ENCODE measurements around the gene HMGN4.

HMGN4 gene

DNA sequence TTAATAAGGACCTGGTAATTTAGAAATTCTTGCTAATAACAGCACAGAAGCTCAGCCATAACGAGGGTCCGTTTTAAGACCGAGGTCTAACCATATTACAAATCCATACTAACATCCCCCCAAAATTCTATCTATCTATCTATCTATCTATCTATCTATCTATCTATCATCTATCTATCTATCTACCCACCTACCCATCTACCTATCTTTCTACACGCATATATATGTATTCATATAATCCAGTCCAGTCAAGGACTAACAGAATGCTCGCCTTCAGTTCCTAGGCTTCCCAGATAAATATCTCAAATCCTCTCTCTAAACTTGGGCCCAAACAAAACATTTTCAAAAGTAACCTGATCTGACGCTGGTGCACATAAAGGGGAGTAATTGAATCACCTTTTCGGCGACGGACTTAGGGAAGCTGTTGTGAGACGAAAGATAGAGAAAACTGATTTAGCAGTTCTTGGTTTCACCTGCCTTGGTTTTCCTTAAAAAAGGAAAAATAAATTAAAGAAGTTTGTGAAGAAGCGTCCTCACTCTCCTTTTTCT, 14.5 kb downstream of the HMGN4 start:
- DNase-seq = no peak

- peak; percentile 40 for DNase-seq
Measured at GRCh38 chr6:26553264-26553634, 15.1 kb downstream of the HMGN4 start.

- peak; percentile 39 for DNase-seq
Measured at GRCh38 chr6:26553635-26554446, 15.7 kb downstream of the HMGN4 start.

GRCh38 chr6:26554447-26554696, 16.2 kb downstream of the HMGN4 start:
- DNase-seq = no peak

GRCh38 chr6:26554697-26555504, 16.7 kb downstream of the HMGN4 start:
- no peak for DNase-seq

GRCh38 chr6:26555505-26556262, 17.5 kb downstream of the HMGN4 start:
- no peak for DNase-seq

DNA sequence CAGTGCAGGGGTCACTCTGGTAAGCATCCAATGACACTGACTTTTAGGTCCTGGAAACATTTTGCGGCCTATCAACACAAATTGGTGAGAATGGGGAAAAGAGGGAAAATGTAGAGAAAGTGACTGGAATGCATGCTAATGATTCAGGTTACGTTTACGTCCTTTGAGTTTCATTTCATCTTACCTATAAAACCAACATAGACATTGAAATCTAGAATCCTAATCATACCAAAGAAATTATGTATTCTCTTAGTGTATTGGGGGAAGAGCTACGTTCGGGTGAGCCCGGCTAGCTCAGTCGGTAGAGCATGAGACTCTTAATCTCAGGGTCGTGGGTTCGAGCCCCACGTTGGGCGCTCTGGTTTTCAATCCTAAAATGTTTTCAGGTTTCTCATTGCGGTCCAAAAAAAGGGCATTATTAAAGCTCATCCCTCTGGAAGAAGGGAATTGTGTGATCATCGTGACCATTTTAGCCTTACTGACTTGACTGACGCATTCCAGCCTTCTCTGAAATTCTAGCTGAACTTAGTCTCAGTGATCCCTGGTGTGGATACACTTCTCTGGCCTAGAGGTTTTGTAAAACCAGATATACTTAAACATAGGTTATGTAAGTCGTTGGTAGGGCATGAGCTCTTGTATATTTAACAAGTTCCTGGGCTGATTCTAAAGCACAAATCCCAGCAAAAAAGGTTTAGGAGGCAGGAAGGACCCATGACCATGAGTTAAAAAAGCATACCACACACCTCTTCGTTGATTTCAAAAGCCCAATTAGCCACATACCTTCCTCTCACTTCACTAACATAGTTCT, 18.3 kb downstream of the HMGN4 start:
- peak; percentile 50 for DNase-seq

DNA sequence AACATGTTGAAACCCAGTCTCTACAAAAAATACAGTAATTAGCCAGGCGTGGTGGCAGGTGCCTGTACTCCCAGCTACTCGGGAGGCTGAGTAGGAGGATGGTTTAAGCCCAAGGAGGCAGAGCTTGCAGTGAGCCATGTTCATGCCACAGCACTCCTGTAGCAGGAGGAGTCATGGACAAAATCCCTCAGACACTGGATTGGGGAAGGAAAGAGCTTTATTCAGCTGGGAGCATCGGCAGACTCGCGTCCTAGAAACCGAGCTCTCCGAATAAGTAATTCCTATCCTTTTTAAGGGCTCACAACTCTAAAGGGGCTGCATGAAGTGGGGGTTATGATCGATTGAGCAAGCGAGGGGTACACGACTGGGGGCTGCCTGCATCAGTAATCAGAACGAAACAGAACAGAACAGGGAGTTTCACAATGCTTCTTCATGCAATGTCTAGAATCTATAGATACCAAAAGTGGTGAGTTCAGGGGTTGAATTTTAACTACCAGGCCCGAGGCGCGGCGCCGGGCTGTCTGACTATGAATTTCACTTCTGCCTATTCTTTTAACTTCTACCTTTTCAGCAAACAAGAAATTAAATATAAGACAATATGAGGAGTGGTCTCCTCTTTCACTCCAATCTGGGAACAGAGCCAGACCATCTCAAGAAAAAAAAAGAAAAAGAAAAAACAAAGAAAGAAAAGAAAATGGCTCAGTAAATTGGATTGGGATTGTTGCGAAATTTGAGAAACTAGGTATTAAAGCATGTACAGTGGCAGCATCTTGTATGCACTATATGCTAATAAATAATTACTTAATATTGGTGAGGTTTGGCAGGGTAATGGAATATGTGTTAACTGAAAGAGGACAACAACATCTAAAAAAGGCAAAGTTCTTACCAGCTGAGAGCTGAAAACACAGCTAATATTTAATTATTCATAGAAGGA, 23.6 kb downstream of the HMGN4 start:
- no peak for DNase-seq

- DNase-seq = no peak
Measured at GRCh38 chr6:26563488-26563887, 25.3 kb downstream of the HMGN4 start.

- DNase-seq = peak; percentile 51
Measured at GRCh38 chr6:26568601-26569432, 30.7 kb downstream of the HMGN4 start.

- no peak for DNase-seq
Measured at GRCh38 chr6:26569433-26569764, 31.2 kb downstream of the HMGN4 start.

DNA sequence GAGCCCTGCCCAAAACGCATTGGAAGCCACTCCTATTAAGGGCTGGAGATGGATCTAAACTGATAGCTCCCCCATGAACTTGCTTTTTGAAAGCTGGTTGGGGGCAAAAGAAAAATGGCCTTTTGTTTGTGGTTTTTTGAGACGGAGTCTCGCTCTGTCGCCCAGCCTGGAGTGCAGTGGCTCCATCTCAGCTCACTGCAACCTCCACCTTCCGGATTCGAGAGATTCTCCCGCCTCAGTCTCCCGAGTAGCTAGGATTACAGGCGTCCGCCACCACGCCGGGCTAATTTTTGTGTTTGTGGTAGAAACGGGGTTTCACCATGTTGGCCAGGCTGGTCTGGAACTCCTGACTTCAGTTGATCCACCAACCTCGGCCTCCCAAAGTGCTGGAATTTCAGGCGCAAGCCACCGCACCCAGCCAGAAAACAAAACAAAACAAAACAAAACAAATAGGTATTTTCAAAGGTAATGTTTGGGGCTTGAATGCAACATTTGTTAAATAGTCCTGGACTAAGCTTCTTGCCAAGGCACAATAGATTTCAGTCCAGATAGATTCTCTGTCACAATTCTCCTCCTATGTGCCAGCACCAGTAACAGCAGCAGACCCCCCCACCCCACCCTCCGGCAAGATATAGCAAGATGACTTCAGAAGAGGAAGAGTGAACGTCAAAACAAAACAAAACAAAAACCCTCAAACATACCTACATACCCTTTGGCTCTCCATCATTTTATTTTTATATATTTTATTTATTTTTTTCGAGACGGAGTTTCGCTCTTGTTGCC, 32.1 kb downstream of the HMGN4 start:
- DNase-seq = no peak

DNA sequence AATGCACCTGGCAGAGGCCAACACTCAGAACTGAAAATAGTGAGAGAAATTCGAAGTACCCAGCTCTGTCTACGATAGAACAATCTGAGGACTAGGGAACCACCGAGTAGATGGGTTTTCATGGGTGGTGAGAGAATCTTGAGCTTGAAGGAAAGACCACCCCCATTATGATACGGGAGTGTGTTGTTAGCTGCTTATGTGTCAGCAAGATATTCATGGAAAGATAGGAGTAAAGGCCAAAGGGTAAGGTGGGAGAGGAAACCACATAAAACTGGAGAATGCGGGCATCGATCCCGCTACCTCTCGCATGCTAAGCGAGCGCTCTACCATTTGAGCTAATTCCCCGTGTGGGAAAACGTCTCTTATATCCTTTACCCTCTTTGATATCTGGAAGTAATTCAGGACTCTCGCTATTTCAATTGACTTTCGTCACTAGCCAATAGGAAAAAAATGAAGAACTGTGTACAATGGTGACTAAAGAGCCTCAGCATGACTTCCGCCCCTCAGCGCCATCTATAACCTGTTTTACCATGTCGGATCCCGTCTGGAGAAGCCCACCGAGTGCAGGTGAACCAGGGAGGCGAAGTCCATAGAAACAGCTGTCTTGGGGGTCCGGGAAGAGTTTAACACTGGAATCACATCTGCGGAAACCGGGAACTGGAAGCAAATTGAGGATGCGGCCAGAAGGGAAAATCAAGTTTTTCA, 33.6 kb downstream of the HMGN4 start:
- peak; percentile 88 for DNase-seq

- DNase-seq = no peak
Measured at GRCh38 chr6:26575494-26575939, 37.4 kb downstream of the HMGN4 start.

GRCh38 chr6:26576407-26576843, 38.3 kb downstream of the HMGN4 start:
- DNase-seq = no peak

DNA sequence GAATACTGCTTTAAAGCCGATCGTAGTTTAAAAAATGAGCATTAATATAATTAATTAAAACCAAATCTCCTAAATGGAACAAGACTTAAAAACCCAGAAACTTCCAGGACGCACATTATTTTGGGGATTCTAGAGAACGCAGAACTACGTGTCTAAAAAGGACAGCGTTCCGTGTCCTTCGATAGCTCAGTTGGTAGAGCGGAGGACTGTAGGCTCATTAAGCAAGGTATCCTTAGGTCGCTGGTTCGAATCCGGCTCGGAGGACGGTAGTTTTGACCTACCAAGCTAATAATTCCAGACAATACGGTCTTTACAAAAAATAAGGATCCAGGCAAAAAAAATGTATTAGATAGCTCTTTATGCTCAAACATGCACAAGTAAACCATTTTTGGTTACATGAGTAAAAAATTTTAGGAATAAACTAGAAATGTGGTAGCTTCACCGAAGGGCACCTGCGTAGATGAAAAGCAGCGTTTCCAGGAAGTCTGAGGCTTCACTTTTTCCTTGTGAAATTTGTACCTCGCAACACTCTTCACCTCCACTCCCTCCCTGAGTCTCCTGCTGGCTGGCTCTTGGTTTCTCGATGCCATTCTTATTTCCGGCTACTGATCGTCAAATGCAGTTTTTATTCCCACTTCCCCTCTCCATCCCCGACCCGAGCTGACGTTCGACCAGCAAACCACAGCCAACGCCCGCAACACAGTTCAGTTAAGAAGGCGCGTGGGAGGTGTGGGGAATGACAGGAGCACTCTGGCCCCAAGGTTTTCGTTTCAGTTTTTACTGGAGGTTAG, 39.0 kb downstream of the HMGN4 start:
- no peak for DNase-seq

DNA sequence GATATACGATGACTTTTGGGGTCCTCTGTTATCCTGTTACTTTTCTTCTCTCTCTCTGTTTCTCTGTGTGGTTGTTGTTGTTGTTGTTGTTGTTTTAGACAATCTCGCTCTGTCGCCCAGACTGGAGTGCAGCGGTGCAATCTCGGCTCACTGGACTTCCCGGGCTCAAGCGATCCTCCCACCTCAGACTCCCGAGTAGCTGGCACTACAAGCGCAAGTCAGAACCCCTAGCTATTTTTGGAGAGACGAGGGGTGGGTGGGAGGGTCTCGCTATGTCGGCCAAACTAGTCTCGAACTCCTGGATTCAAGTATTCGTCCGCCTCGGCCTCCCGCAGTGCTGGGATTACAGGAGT, 39.5 kb downstream of the HMGN4 start:
- no peak for DNase-seq

DNA sequence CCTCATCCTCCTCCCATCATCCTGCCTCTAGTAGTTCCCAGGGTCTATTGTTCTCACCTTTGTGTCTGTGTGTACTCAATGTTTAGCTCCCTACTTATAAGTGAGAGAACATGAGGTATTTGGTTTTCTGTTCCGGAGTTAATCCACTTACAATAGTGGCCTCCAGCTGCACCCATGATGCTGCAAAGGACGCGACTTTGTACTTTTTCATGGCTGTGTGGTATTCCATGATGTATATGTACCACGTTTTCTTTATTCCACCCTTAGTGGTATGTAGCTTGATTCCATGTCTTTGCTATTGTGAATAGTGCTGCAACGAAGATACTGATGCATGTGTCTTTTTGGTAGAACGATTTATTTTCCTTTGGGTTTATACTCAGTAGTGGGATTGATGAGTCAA, 40.1 kb downstream of the HMGN4 start:
- DNase-seq = no peak
